Measurements from ENCODE around the gene PHLDB1. TPM values are rescaled to one million over a fixed set of nuclear protein-coding genes. Genes with fewer than 3 reads are reported as not detected.

The PHLDB1 gene
- total RNA-seq, 6 donors from 2014 or later: 45.5 to 188 (median 100) TPM

- ATAC-seq (ENCODE audit: low FRiP score in 2 of 2): no peak
These were observed 84.8 kb downstream of the PHLDB1 start for GRCh38 chr11:118691926-118692830.

GRCh38 chr11:118694185-118694584 is 86.8 kb downstream of the PHLDB1 start:
- no peaks in the 10 kb centered on the region for H3K9me3 ChIP-seq
- no peaks in the 10 kb centered on the region for H3K36me3 ChIP-seq
- H3K27ac ChIP-seq: no peak overlapping the region
- TF ChIP-seq POLR2A (IDR thresholded peaks at IDR 0.05): no peak
- TF ChIP-seq POLR2AphosphoS5 (IDR thresholded peaks at IDR 0.05): no peak
- TF ChIP-seq EP300 (IDR thresholded peaks at IDR 0.05): no peak
- no peak for TF ChIP-seq CTCF (IDR thresholded peaks at IDR 0.05)
- DNase-seq: no peak
- H3K4me3 ChIP-seq: no peak overlapping the region
- H3K27me3 ChIP-seq: no peaks in the 10 kb centered on the region
- 84 to 97% methylated on average over 8 of the region's 8 CpGs for WGBS, 2 donors
- no peak for ATAC-seq (ENCODE audit: low FRiP score in 2 of 2)
- peaks cover 14 to 20% (median 16%) of the 10 kb centered on the region in 4 donors for H3K4me1 ChIP-seq

More at GRCh38 chr11:118691926-118692830, 84.8 kb downstream of the PHLDB1 start:
- Histone ChIP-seq H3K9me3 (no peaks in the 10 kb centered on the region), H3K4me3 (no peak overlapping the region), H3K4me1 (peaks cover 14 to 21% (median 17%) of the 10 kb centered on the region in 4 donors), H3K27me3 (no peaks in the 10 kb centered on the region), H3K27ac (no peak overlapping the region), H3K36me3 (no peaks in the 10 kb centered on the region)
- TF ChIP-seq POLR2A (IDR thresholded peaks at IDR 0.05): no peak
- peak in 1 of 2 donors; percentile 34 for TF ChIP-seq POLR2AphosphoS5 (IDR thresholded peaks at IDR 0.05)
- DNase-seq: peak in 1 of 2 donors; percentile 36
- 73 to 79% methylated on average over 14 to 15 of the region's 15 CpGs for WGBS, 2 donors

- no peak overlapping the region for H3K4me3 ChIP-seq
- H3K27me3 ChIP-seq: no peaks in the 10 kb centered on the region
- no peak for TF ChIP-seq CTCF (IDR thresholded peaks at IDR 0.05)
- TF ChIP-seq EP300 (IDR thresholded peaks at IDR 0.05): no peak
- TF ChIP-seq POLR2AphosphoS5 (IDR thresholded peaks at IDR 0.05): no peak
- TF ChIP-seq POLR2A (IDR thresholded peaks at IDR 0.05): no peak
- H3K36me3 ChIP-seq: no peaks in the 10 kb centered on the region
- ATAC-seq (ENCODE audit: low FRiP score in 2 of 2) (no peak), DNase-seq (peak in 1 of 2 donors; percentile 61)
- 97% methylated on average over 11 of the region's 11 CpGs for WGBS, 2 donors
- H3K27ac ChIP-seq: no peak overlapping the region
- peaks cover 9 to 15% (median 10%) of the 10 kb centered on the region in 4 donors for H3K4me1 ChIP-seq
- no peaks in the 10 kb centered on the region for H3K9me3 ChIP-seq
These were observed 87.4 kb downstream of the PHLDB1 start for GRCh38 chr11:118694771-118695170.

- no peaks in the 10 kb centered on the region for H3K27me3 ChIP-seq
- peaks cover 0 to 5% (median 1%) of the 10 kb centered on the region in 4 donors for H3K4me1 ChIP-seq
- no peak for ATAC-seq (ENCODE audit: low FRiP score in 2 of 2)
- no peak overlapping the region for H3K27ac ChIP-seq
- H3K9me3 ChIP-seq: peaks cover 0 to 7% (median 0%) of the 10 kb centered on the region in 4 donors
- no peaks in the 10 kb centered on the region for H3K36me3 ChIP-seq
- WGBS, 2 donors: 91 to 96% methylated on average over 4 to 7 of the region's 7 CpGs
- TF ChIP-seq EP300 (IDR thresholded peaks at IDR 0.05): no peak
- TF ChIP-seq POLR2A (IDR thresholded peaks at IDR 0.05): no peak
- TF ChIP-seq CTCF (IDR thresholded peaks at IDR 0.05): no peak
- no peak for TF ChIP-seq POLR2AphosphoS5 (IDR thresholded peaks at IDR 0.05)
- H3K4me3 ChIP-seq: no peak overlapping the region
- DNase-seq: no peak
These were observed 89.3 kb downstream of the PHLDB1 start for GRCh38 chr11:118696673-118697226.

GRCh38 chr11:118697346-118697745 is 89.9 kb downstream of the PHLDB1 start:
- H3K9me3 ChIP-seq: peaks cover 0 to 7% (median 0%) of the 10 kb centered on the region in 4 donors
- no peaks in the 10 kb centered on the region for H3K4me1 ChIP-seq
- no peak for ATAC-seq (ENCODE audit: low FRiP score in 2 of 2)
- 67 to 84% methylated on average over 3 to 8 of the region's 8 CpGs for WGBS, 2 donors
- no peaks in the 10 kb centered on the region for H3K27me3 ChIP-seq
- no peak overlapping the region for H3K27ac ChIP-seq
- H3K4me3 ChIP-seq: no peak overlapping the region
- DNase-seq: no peak
- TF ChIP-seq POLR2AphosphoS5 (IDR thresholded peaks at IDR 0.05) (no peak), POLR2A (IDR thresholded peaks at IDR 0.05) (no peak), EP300 (IDR thresholded peaks at IDR 0.05) (no peak), CTCF (IDR thresholded peaks at IDR 0.05) (no peak)
- H3K36me3 ChIP-seq: no peaks in the 10 kb centered on the region

Measured in upper lobe of left lung (tissue), 6 donors.